Glomerular visceral epithelial cell (primary cell): Measurements from ENCODE around the gene A2M.

ENCODE experiments used
- DNase-seq: peaks from one replicate; pipeline ENCODE4 v3.0.0-alpha.2; 2016; ENCODE audit errors: extremely low spot score

Gene A2M

DNA sequence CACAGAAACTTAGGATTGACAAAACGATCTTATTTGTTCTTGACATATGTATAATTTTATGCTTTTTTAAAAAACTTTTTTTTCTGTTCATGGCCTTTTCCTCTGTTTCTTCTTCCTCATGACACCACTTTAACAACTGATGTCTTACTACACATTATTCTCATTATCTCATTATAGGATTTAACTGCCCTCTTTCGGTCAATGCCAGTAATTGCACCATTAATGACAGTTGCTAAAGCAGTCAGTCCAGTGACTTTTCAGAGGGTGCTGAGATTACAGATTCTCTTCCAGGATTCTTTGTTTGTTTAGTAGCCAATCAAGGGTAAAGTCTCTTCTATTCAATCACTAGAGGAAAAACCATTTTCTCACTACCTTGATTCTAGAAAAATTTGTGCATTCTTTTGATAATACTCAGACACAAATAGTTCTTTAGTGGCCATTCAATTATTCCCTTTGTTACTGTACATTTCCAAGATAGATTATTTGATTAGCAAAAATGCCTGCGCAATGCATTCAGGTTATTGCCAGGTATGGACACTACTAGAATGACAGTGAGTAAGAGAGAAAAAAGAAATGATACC is 76.2 kb downstream of the A2M start:
- peak; percentile 40 for DNase-seq

DNA sequence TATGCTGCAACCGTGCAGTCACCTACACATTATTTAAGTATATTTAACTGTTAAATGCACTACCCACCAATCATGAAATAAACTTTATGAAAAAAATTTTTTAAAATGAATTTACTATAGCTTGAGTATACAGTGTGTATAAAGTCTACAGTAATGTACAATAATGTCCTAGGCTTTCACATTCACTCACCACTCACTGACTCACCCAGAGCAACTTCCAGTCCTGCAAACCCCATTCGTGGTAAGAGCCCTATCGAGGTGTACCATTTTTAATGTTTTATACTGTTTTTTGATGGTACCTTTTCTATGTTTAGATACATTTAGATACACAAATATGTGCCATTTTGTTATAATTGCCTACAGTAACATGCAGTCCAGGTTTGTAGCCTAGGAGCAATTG is 78.3 kb downstream of the A2M start:
- DNase-seq = no peak

DNA sequence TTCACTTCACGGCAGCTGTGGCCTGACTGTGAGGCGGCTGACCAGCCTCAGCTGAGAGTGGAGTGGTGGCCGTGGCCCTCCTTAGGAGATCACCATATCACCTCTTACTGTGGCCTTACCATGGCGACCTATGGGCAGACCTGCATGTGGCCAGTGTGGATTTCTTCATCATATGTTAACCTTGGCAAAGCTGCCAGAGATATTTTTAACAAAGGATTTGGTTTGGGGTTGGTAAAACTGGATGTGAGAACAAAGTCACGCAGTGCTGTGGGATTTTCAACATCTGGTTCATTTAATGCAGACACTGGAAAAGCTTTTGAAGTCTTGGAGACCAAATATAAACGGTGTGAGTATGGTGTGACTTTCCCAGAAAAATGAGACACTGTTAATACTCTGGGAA is 79.5 kb downstream of the A2M start:
- no peak for DNase-seq

DNA sequence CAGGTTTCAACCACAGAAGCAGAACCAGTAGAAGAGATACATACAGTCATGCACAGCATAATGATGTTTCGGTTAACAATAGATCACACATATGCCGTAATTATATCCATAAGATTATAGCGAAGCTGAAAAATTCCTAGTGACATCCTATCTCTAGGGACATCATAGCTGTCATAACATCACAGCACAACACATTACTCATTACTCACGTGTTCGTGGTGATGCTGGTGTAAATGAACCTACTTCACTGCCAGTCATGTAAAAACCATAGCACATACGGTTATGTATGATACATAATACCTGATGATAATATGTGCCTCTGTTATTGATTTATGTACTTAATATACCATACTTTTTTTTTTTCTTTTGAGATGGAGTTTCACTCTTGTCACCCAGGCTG is 81.6 kb downstream of the A2M start:
- DNase-seq = no peak

DNA sequence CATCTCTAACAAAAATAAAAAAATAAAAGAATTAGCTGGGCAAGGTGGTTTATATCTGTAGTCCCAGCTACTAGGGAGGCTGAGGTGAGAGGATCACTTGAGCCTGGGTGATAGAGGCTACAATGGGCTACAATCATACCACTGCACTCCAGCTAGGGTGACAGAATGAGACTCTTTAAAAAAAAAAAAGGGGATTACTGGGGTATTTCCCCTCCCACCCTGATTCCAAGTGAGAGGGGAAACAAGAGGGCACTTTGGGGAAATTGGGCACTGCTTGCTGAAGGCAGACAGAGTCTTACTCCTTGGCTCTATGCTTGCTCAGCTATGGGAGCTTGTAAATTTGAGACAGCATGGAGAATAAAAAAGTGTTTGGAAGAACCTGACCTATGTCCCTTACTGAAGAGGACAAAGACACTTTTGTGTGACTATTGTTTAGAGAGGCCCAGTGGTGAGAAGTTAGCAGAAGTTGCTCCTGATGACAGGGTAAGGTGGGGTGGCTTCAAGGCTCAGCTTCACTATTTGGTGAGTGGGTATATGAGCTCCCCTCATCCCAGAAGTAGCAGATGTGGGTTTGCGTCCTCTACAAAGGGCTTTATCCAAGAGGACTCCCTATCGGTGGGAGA is 82.3 kb downstream of the A2M start:
- no peak for DNase-seq

DNA sequence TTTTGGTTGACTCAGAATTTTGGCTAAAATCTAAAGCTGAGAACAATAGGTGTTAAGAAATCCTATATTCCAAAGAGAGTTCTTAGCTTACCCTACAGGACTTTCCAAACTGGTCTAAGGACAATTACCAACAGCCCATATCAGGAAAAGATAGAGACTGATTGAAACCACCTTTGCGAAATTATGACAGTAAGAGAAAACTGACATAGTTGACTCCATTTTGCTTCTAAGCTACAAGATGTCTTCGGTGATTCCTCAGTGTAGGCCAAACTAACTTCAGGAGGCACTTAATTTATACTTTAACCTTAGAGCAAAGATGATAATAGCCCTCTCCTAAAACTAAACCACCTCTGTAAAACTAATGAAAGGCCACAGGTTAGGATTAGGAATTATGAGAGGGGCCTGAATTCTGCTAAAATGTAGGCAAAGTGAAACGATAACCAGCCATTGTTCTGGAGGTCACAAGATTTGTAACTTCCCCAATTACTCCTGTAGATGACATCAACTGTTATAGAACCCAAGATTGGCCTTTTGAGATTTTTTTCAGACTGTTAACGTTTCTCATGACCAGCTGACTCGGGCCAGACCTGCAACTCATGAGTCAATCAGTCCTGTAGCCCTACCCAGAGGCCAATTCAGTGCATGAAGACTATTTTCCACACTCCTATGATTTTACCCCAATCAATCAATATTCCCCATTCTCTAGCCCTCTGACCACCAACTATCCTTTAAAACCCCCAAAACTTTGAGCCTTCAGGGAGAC is 83.3 kb downstream of the A2M start:
- no peak for DNase-seq

DNA sequence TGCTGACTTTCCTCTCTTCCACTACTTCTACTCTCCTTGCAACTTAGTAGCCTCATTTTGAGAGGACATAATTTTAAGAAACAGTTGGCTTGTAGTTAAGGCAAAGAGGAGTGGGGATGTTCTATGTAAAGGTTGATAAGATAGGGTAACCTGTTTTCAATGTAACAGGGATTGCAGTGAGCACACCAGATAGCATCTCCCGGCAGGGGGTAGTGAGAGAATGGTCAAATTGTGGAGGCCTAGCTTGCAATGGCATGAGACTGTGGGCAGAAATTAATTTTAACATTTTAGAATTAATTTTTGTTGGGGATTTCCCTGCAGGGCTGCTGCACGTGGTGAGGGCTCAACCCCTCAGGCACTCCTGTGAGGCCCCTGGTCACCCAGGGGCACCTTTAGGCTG is 84.9 kb downstream of the A2M start:
- DNase-seq = no peak

DNA sequence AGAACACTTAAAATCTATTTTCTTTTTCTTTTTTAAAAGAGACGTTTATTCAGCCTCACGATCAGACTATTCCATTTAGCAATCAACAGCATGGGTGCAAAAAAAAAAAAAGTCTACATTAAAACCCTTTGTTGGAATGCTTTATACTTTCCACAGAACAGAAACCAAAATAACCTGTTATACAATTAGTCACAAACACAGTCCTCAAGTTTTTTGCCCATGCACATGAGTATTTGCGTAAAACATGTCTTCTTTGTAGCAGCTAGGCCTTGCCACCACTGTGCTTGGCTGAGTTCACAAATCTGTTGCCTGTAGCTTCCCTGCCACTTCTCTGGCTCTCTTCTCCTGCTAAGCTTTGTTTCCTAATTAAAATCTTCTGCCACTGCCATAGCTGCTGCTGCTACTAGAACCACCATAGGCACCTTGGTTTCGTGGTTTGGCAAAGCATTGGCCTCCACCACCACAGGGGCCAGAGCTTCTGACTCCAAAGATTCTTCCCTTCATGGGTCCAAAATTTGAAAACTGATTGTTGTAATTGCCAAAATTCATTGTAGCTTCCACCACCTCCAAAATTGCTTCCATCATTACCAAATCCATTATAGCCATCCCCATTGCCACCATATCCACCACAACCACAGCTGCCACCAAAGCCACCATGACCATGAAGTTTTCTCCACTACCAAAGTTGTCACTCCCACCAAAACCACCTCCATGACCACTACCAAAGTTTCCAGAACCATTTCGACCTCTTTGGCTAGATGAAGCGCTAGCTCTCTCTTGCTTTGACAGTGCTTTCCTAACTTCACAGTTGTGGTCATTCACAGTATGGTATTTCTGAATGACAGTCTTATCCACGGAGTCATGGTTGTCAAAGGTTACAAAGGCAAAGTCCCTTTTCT is 88.3 kb downstream of the A2M start:
- no peak for DNase-seq

DNA sequence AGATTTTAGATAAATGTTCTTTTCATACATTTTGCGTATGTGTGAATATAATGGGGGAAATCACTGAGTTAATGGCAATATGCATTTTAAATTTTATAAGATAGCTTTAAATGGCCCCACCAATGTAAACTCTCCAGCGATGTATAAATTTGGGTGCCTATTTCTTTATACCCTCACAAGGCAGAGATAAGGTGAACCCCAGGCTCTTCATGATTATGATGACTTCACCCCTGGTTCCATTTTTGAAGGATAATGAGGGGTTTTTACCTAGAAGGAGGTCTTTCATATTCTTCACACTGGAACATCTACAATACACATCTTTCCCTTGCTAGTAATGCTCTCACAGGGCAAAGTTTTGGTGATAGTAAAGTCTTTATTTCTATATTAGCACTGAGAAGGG is 91.2 kb downstream of the A2M start:
- no peak for DNase-seq

DNA sequence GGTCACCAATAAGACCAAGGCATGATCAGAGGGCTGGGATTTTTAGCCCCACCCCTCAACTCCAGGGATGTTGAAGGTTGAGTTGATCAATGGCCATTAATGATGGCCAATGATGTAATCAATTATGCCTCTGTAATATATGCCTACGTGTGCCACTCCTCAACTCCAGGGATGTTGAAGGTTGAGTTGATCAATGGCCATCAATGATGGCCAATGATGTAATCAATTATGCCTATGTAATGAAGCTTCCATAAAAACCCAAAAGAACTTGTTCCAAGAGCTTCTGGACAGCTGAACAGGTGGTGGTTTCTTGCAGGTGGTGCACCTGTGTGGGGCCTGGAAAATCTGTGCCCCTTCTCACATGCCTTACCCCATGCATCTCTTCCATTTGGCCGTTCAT is 93.1 kb downstream of the A2M start:
- no peak for DNase-seq
